Adrenal gland (tissue), 12 donors: ENCODE measurements around the gene ZBTB42. TPM values are rescaled to one million over a fixed set of nuclear protein-coding genes. Genes with fewer than 3 reads are reported as not detected.
A peak's percentile ranks its signal among the peaks of the same experiment; 100 is the strongest.

Experiments used
- DNase-seq, 7 donors: peaks; one replicate each; pipeline ENCODE4 v3.0.0-alpha.2; 2019 to 2020
- H3K27ac ChIP-seq, 5 donors: fragments of 200-600 bp; sonication (generic) in 4 of 5; 1 replicate in 3 of 5; 2 replicates in 2 of 5; pipeline versions ENCODE4 v1.5.1 to v1.8.0; 2016 to 2020; ENCODE audit warnings: mild to moderate bottlenecking in 1 of 5
- H3K27me3 ChIP-seq: fragments of 200-600 bp; 2 replicates; pipeline ENCODE4 v1.8.0; 2021
- H3K36me3 ChIP-seq, 2 donors: fragments of 200-600 bp; replicated peaks in 1 of 2; 1 replicate in 1 of 2; 2 replicates in 1 of 2; pipeline versions ENCODE4 v1.5.1 to v1.8.0; 2018 to 2022
- H3K4me1 ChIP-seq, 2 donors: fragments of 200-600 bp; replicated peaks in 1 of 2; 1 replicate in 1 of 2; 2 replicates in 1 of 2; pipeline versions ENCODE4 v1.5.1 to v1.8.0; 2018 to 2021
- H3K4me3 ChIP-seq, 4 donors: fragments of 200-600 bp; sonication (generic) in 3 of 4; one replicate each; pipeline ENCODE4 v1.5.1; 2016 to 2018
- H3K9me3 ChIP-seq, 3 donors: fragments of 200-600 bp; sonication (generic) in 1 of 3; replicated peaks in 1 of 3; 1 replicate in 2 of 3; 2 replicates in 1 of 3; pipeline versions ENCODE4 v1.5.1 to v1.8.0; 2016 to 2021
- POLR2A ChIP-seq, 2 donors: fragments of 450-650 bp; IDR thresholded peaks; one replicate each; pipeline ENCODE4 v1.6.1; 2017; ENCODE audit warnings: antibody characterized with exemption in 2 of 2, mild to moderate bottlenecking in 2 of 2, moderate library complexity in 1 of 2
- WGBS, 4 donors: extraction: QIAGEN DNeasy Blood & Tissue Kit in 2 of 4; methylation state at CpG; one replicate each; pipeline versions ENCODE4 v1.1.5 to v1.1.7; 2013 to 2017; 5-methylcytosine and 5-hydroxymethylcytosine counted together
- intact Hi-C, 2 donors: fragments of 100-400 bp; cut with DNase I; formaldehyde crosslinking; loops; one replicate each; pipeline versions ENCODE4 v1.14.1 to v1.15.0; 2022 to 2023
- polyA plus RNA-seq, 3 donors: library from polyadenylated mRNA; stranded (reverse); fragments of 200-250 nt in 2 of 3; fragments of 350-450 nt in 1 of 3; fragmentation: Illumina TruSeq in 1 of 3; extraction: RNeasy Lipid Tissue Mini Kit (QIAGEN cat#74804) in 1 of 3; gene quantifications; one replicate each; pipeline ENCODE4 v1.2.3, GENCODE V29; 2013 to 2014
- total RNA-seq, 9 donors: library from RNA; depleted of rRNA in 4 of 9; stranded (reverse); fragments of >200 nt in 4 of 9; fragments of 120-200 nt in 1 of 9; fragmentation: NEBNext Ultra II Directional in 1 of 9; extraction: Animal tissue kit (Norgen Biotek cat#: 25700) in 1 of 9; gene quantifications; one replicate each; pipeline versions ENCODE4 v1.1.0 to v1.2.4, GENCODE V29; 2013 to 2023
- TF ChIP-seq, protein P1 (sequence below), 6 experiments: fragments of 450-650 bp in 4 of 6; fragments of 200-600 bp in 2 of 6; sonication (generic) in 1 of 6; IDR thresholded peaks; 1 replicate in 5 of 6; 2 replicates in 1 of 6; pipeline versions ENCODE4 v1.5.1 to v1.8.0; 2016 to 2021; ENCODE audit warnings: antibody characterized with exemption in 6 of 6, mild to moderate bottlenecking in 2 of 6, moderate library complexity in 1 of 6
- donor health status: healthy with polysubstance abuse.
- donor health status: Bipolar disorder and iron deficiency.
- donor health status: DM: yes; HTN: yes; CAD: no.
- donor health status: DM: no; HTN: no; CAD: no.
- donor health status: DM: no; HTN: no; CAD: no.
- donor health status: DM: yes; HTN: yes; CAD: no.

ZBTB42 gene
- total and polyA plus RNA-seq, 12 donors, result 0.61 to 13.9 (median 5.4) TPM

DNA sequence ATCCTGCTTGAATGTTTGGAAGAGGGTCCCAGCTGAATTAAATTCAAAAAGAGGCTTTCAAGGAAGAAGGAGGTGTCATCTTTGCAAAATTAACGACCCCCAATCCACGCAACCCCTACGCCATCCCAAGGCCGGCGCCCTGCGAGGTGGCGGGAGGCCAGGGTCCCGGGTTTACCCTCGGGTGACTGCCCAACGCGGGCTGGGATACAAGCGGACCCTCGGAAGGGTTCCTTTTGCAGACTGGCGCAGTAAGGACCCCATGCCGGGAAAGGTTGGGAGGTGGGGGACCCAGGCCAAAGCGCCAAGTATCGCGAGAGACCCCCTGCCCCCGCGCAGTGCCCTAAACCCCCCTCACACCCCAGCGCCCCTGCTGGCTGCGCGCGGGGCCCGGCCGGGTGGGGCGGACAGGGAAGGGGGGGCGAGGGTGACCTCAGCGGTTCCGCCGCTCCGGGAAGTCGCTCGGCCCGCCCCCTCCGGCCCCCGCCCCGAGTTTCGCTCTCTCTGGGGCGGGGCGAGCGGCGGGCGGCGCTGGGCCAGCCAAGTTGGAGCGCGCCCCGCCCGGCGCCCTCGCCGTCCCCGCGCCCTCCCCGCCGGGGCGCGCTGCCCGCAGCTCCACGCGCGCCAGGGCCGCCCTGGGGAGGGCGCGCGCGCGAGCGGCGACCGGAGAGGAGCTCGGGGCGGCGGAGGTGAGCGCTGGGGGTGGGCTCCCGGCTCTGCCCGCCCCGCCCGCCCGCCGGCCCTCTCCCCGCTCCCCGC is 708 bp upstream of the ZBTB42 start:
- Histone ChIP-seq H3K4me1 (peaks cover 16 to 33% of the 10 kb centered on the region in 2 donors), H3K27me3 (no peaks in the 10 kb centered on the region), H3K36me3 (no peaks in the 10 kb centered on the region), H3K4me3 (peak overlapping the region in 2 of 4 donors; percentile 45 to 91), H3K27ac (peak overlapping the region; percentile 55 to 97 (median 91)), H3K9me3 (no peaks in the 10 kb centered on the region)
- intact Hi-C loops, result no loop called here
- DNase-seq, result peak; percentile 82 to 91 (median 85)
- WGBS, 4 donors, result 2 to 18% (median 2%) methylated on average over 3 to 80 of the region's 83 CpGs
- TF ChIP-seq, protein P1, sequence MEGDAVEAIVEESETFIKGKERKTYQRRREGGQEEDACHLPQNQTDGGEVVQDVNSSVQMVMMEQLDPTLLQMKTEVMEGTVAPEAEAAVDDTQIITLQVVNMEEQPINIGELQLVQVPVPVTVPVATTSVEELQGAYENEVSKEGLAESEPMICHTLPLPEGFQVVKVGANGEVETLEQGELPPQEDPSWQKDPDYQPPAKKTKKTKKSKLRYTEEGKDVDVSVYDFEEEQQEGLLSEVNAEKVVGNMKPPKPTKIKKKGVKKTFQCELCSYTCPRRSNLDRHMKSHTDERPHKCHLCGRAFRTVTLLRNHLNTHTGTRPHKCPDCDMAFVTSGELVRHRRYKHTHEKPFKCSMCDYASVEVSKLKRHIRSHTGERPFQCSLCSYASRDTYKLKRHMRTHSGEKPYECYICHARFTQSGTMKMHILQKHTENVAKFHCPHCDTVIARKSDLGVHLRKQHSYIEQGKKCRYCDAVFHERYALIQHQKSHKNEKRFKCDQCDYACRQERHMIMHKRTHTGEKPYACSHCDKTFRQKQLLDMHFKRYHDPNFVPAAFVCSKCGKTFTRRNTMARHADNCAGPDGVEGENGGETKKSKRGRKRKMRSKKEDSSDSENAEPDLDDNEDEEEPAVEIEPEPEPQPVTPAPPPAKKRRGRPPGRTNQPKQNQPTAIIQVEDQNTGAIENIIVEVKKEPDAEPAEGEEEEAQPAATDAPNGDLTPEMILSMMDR (IDR thresholded peaks at IDR 0.05), result peak in 5 of 6 experiments; percentile 14 to 43 (median 34)
- no peak for TF ChIP-seq POLR2A (IDR thresholded peaks at IDR 0.05)

DNA sequence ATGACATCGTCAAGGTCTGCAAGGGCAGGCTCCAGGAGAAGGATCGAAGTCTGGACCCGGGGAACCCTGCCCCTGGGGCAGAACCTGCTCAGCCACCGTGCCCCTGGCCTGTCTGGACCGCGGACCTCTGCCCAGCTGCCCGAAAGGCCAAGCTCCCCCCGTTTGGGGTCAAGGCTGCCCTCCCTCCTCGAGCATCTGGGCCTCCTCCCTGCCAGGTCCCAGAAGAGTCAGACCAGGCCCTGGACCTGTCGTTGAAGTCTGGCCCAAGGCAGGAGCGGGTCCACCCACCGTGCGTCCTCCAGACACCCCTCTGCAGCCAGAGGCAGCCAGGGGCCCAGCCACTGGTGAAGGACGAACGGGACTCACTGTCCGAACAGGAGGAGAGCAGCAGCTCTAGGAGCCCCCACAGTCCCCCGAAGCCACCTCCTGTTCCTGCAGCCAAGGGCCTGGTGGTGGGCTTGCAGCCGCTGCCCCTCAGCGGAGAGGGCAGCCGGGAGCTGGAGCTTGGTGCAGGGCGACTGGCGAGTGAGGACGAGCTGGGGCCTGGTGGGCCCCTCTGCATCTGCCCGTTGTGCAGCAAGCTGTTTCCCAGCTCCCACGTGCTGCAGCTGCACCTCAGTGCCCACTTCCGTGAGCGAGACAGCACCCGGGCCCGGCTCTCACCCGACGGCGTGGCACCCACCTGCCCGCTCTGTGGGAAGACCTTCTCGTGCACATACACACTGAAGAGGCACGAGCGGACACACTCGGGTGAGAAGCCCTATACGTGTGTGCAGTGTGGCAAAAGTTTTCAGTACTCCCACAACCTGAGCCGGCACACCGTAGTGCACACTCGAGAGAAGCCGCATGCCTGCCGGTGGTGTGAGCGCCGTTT is 856 bp downstream of the ZBTB42 start:
- H3K36me3 ChIP-seq, result no peaks in the 10 kb centered on the region
- TF ChIP-seq POLR2A (IDR thresholded peaks at IDR 0.05), result no peak
- TF ChIP-seq, protein P1 (IDR thresholded peaks at IDR 0.05), result no peak
- DNase-seq, result peak in 1 of 7 donors; percentile 37
- peaks cover 16 to 28% of the 10 kb centered on the region in 2 donors for H3K4me1 ChIP-seq
- H3K27me3 ChIP-seq, result no peaks in the 10 kb centered on the region
- H3K9me3 ChIP-seq, result no peaks in the 10 kb centered on the region
- intact Hi-C loops, result no loop called here
- WGBS, 4 donors, result 74 to 98% (median 78%) methylated on average over 15 to 45 of the region's 45 CpGs
- H3K27ac ChIP-seq, result peak overlapping the region in 3 of 5 donors; percentile 70 to 97 (median 81)
- peak overlapping the region in 2 of 4 donors; percentile 45 to 91 for H3K4me3 ChIP-seq

DNA sequence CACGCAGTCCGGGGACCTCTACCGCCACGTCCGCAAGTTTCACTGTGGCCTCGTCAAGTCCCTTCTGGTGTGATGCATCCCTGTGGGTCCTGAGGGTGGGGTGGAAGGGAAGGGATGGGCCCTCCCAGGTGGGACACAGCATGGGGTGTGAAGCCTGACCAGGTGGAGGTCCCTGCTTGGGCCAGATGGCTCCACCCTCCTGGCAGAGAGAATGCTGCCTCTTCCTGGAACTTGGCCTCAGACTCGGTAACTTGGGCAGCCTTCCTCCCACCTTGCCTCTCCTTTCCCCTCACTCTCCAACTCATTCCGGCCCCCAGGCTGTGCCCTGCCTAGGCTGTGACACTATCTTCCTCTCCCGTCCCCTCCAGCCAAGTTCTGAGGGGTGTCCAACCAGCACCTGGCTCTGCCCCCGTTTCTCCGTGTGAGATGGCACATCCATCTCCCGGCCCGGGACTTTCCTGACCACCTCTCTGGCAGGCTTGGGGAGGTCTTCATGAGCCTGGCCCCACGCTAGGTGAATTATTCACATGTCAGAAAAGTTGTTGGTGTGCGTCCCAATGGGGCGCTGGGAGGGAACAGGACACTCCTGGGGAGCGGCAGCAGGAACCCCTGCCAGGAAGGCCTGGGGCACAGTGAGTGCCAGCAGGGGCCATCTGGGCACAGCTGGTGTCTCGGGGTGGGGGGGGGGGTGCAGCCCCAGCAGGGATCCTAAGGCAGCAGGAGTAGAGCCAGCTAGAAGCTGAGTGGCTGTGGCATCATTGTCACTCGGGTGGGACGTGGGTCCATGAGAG is 1.7 kb downstream of the ZBTB42 start:
- 94 to 95% (median 94%) methylated on average over 20 of the region's 20 CpGs for WGBS, 4 donors
- intact Hi-C loops, result no loop called here
- no peak for TF ChIP-seq POLR2A (IDR thresholded peaks at IDR 0.05)
- TF ChIP-seq, protein P1 (IDR thresholded peaks at IDR 0.05), result no peak
- no peaks in the 10 kb centered on the region for H3K9me3 ChIP-seq
- H3K27me3 ChIP-seq, result no peaks in the 10 kb centered on the region
- H3K4me3 ChIP-seq, result no peak overlapping the region
- H3K36me3 ChIP-seq, result no peaks in the 10 kb centered on the region
- H3K27ac ChIP-seq, result no peak overlapping the region
- peaks cover 16 to 23% of the 10 kb centered on the region in 2 donors for H3K4me1 ChIP-seq
- DNase-seq, result peak in 1 of 7 donors; percentile 8
